HCT116 (cell line): ENCODE data around the gene ASCC2. TPM values are rescaled to one million over a fixed set of nuclear protein-coding genes. Genes with fewer than 3 reads are reported as not detected.

ENCODE experiments used
- ATAC-seq: fragments of 200-7000 bp; cut with Tn5 transposase; 2 replicates; pipeline ENCODE4 v1.9.1; 2020; ENCODE audit warnings: mild to moderate bottlenecking, moderate library complexity
- BruUV-seq: library from RNA; stranded (reverse); fragments of 400-500 nt; replicated peaks from 2 replicates; lab custom pipeline; 2021; lab: Mats Ljungman, UMichigan
- CTCF ChIA-PET: fragments of 300-600 bp; sonication (Branson Sonifier 250); formaldehyde crosslinking; loops from one replicate; lab custom pipeline; 2021; ENCODE audit warnings: antibody characterized with exemption; lab: Charles Lee
- POLR2A ChIA-PET: fragments of 300-600, 350-600 bp; sonication (Branson Sonifier 250); formaldehyde crosslinking; loops from one replicate; lab custom pipeline; 2021; ENCODE audit warnings: antibody characterized with exemption; lab: Charles Lee
- RAD21 ChIA-PET, 2 experiments: fragments of 300-600 bp; sonication (Branson Sonifier 250); formaldehyde crosslinking; loops; one replicate each; lab custom pipeline; 2023; ENCODE audit warnings: low total read pairs in 2 of 2; ENCODE audit not compliant: uncharacterized antibody in 2 of 2, unreplicated experiment in 2 of 2, low non-redundant PET in 1 of 2; lab: Charles Lee
- DNase-seq: peaks from one replicate; pipeline ENCODE4 v3.0.0-alpha.2; 2010; ENCODE audit warnings: low read depth, low spot score
- H2AFZ ChIP-seq: fragments of 200-600 bp; shearing (Covaris generic), sonication (generic); 2 replicates; pipeline ENCODE4 v1.6.1; 2017; ENCODE audit warnings: low read depth, mixed run types, mixed read lengths, antibody characterized with exemption, low read length; ENCODE audit not compliant: poor library complexity, severe bottlenecking
- H3K27ac ChIP-seq: 2 replicates; pipeline ENCODE4 v1.5.1; 2012; ENCODE audit warnings: low read depth, low read length
- H3K27me3 ChIP-seq: fragments of 200-600 bp; sonication (generic); 2 replicates; pipeline ENCODE4 v1.6.1; 2016; ENCODE audit warnings: mixed run types, low read length, mixed read lengths; ENCODE audit not compliant: insufficient read depth
- H3K36me3 ChIP-seq, 2 experiments: fragments of 200-500 bp in 1 of 2; fragments of 200-600 bp in 1 of 2; sonication (Bioruptor generic) in 1 of 2; sonication (generic) in 1 of 2; 2 replicates each; pipeline versions ENCODE4 v1.5.1 to v1.6.1; 2014 to 2016; ENCODE audit warnings: low read length in 2 of 2, inconsistent platforms in 1 of 2, mixed read lengths in 1 of 2, mixed run types in 1 of 2; ENCODE audit not compliant: insufficient read depth in 2 of 2, control insufficient read depth in 1 of 2
- H3K4me1 ChIP-seq, 2 experiments: fragments of 200-600 bp in 1 of 2; sonication (generic) in 1 of 2; 2 replicates each; pipeline versions ENCODE4 v1.5.1 to v1.6.1; 2012 to 2017; ENCODE audit warnings: low read length in 2 of 2, inconsistent platforms in 1 of 2, mild to moderate bottlenecking in 1 of 2, mixed read lengths in 1 of 2, mixed run types in 1 of 2, moderate library complexity in 1 of 2; ENCODE audit not compliant: insufficient read depth in 2 of 2, control insufficient read depth in 1 of 2
- H3K4me2 ChIP-seq: fragments of 200-600 bp; sonication (generic); 2 replicates; pipeline ENCODE4 v1.6.1; 2017; ENCODE audit warnings: mixed run types, low read length, mixed read lengths
- H3K4me3 ChIP-seq, 2 experiments: fragments of 200-600 bp in 1 of 2; sonication (generic) in 1 of 2; replicated peaks in 1 of 2; 2 replicates each; pipeline ENCODE4 v1.5.1; 2011 to 2016; ENCODE audit warnings: low read length in 2 of 2, control low read depth in 1 of 2, low read depth in 1 of 2, mild to moderate bottlenecking in 1 of 2, mixed read lengths in 1 of 2, mixed run types in 1 of 2
- H3K79me2 ChIP-seq: fragments of 200-600 bp; sonication (generic); 2 replicates; pipeline ENCODE4 v1.6.1; 2017; ENCODE audit warnings: mild to moderate bottlenecking, mixed run types, low read length, moderate library complexity, mixed read lengths; ENCODE audit not compliant: insufficient read depth
- H3K9ac ChIP-seq: fragments of 200-600 bp; sonication (generic); 2 replicates; pipeline ENCODE4 v1.6.1; 2016; ENCODE audit warnings: low read length, mixed read lengths
- H3K9me2 ChIP-seq: fragments of 200-600 bp; sonication (generic), shearing (Covaris generic); 2 replicates; pipeline ENCODE4 v1.6.1; 2017; ENCODE audit warnings: mixed run types, mild to moderate bottlenecking, moderate library complexity; ENCODE audit not compliant: insufficient read depth
- H3K9me3 ChIP-seq, 2 experiments: fragments of 200-500 bp in 1 of 2; fragments of 200-600 bp in 1 of 2; sonication (Bioruptor generic) in 1 of 2; sonication (generic) in 1 of 2; 2 replicates each; pipeline ENCODE4 v1.6.1; 2014 to 2017; ENCODE audit warnings: low read length in 2 of 2, mixed read lengths in 2 of 2, inconsistent platforms in 1 of 2, low read depth in 1 of 2, mild to moderate bottlenecking in 1 of 2, mixed run types in 1 of 2, moderate library complexity in 1 of 2; ENCODE audit not compliant: control insufficient read depth in 1 of 2, insufficient read depth in 1 of 2
- H4K20me1 ChIP-seq: fragments of 200-600 bp; sonication (generic), shearing (Covaris generic); 2 replicates; pipeline ENCODE4 v1.6.1; 2017; ENCODE audit warnings: mixed run types, mild to moderate bottlenecking, moderate library complexity; ENCODE audit not compliant: insufficient read depth
- CBX3 ChIP-seq: IDR thresholded peaks from 2 replicates; pipeline ENCODE4 v1.6.1; 2012; ENCODE audit warnings: low read depth
- CEBPB ChIP-seq: IDR thresholded peaks from 2 replicates; pipeline ENCODE4 v1.6.1; 2012; ENCODE audit warnings: low read depth
- ELF1 ChIP-seq: IDR thresholded peaks from 2 replicates; pipeline ENCODE4 v1.6.1; 2012; ENCODE audit warnings: low read depth, borderline replicate concordance
- POLR2A ChIP-seq: IDR thresholded peaks from 2 replicates; pipeline ENCODE4 v1.7.0; 2011; ENCODE audit warnings: borderline replicate concordance; ENCODE audit not compliant: insufficient read depth, insufficient read length; ENCODE audit errors: extremely low read depth
- POLR2AphosphoS5 ChIP-seq: IDR thresholded peaks from 2 replicates; pipeline ENCODE4 v1.6.1; 2011; ENCODE audit warnings: mild to moderate bottlenecking, low read depth, low read length, moderate library complexity
- SIN3A ChIP-seq: IDR thresholded peaks from 2 replicates; pipeline ENCODE4 v1.6.1; 2012; ENCODE audit warnings: low read depth
- SP1 ChIP-seq: IDR thresholded peaks from 2 replicates; pipeline ENCODE4 v1.6.1; 2012; ENCODE audit warnings: low read depth
- ZBTB33 ChIP-seq: IDR thresholded peaks from 2 replicates; pipeline ENCODE4 v1.6.1; 2011; ENCODE audit warnings: mild to moderate bottlenecking, low read length, moderate library complexity; ENCODE audit not compliant: insufficient replicate concordance; ENCODE audit errors: extremely low read depth
- intact Hi-C: fragments of 100-400 bp; cut with micrococcal nuclease; formaldehyde crosslinking; loops from 2 replicates; pipeline ENCODE4 v1.10.0; 2022
- total RNA-seq: library from RNA; stranded (reverse); gene quantifications from one replicate; pipeline ENCODE4 v1.2.1, GENCODE V29; 2021; ENCODE audit not compliant: unreplicated experiment
- TF ChIP-seq, protein P1 (sequence below): IDR thresholded peaks from 2 replicates; pipeline ENCODE4 v1.6.1; 2012

Gene ASCC2
- total RNA-seq, 1 experiment from 2014 or later = 68.6 TPM

DNA sequence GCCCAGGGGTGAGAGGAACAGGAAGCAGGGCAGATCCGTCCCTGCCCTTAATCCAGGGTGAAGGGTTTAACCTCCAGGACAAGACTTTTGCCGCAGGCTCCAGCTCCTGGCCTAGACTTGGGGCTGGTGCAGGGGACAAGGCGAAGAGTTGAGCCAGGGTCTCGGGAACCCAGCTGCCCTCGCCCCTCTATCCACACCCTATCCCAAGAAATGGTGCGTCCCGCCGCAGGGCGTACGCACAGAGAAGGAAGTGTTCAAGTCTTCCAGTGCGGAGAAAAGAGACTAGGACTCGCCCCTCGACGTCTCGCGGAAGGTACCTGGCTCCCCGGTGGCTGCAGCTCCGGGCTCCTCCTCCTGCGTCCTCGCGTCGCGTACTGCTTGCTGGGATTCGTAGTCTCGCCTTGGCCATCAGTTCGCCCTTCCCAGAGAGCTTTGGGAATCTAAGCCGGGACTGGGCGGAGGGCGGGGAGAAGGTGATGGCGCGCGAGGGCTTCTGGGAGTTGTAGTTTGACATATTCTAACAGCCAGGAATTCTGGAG, 71.4 kb downstream of the ASCC2 start, which contains the start of gene ZMAT5:
ZMAT5 (minus strand) TSS at position 376 of the 539 bp plus-strand sequence. CDS start 18,463 bp downstream, outside the sequence.
- ChIA-PET POLR2A (interaction anchor here (0.8 kb wide), 1 partner anchor 65 kb away, joined by 3 read pairs; no protein-coding TSS in a partner anchor), RAD21 (interaction anchor here in 1 of 2 experiments (0.7 to 1.1 kb wide), 2 partner anchors 64 to 65 kb away, joined by 3 read pairs; no protein-coding TSS in a partner anchor), CTCF (interaction anchor here (1.0 kb wide), 1 partner anchor 322 kb away, joined by 7 read pairs; no protein-coding TSS in a partner anchor)
- ATAC-seq (peak; percentile 96), DNase-seq (peak; percentile 97)
- Histone ChIP-seq H2AFZ (no peak within 1 kb of the TSS), H3K4me1 (peaks cover 14 to 37% of the 10 kb centered on the region in 2 experiments), H4K20me1 (no peaks in the 10 kb centered on the region), H3K9me3 (no peaks in the 10 kb centered on the region), H3K9me2 (no peaks in the 10 kb centered on the region), H3K9ac (peak within 1 kb of the TSS; percentile 80), H3K27ac (peak within 1 kb of the TSS; percentile 82), H3K4me2 (peak within 1 kb of the TSS; percentile 91), H3K27me3 (no peaks in the 10 kb centered on the region), H3K36me3 (peaks cover 15 to 19% of the 10 kb centered on the region in 2 experiments; a peak in 3 of 4 replicates), H3K4me3 (peak within 1 kb of the TSS; percentile 75 to 83), H3K79me2 (peaks cover 32% of the 10 kb centered on the region)
- BruUV-seq = no TSS peak
- intact Hi-C loops = no loop called here
- TF ChIP-seq POLR2AphosphoS5 (peak; percentile 91), POLR2A (peak; percentile 92), CEBPB (no peak), ZBTB33 (peak; percentile 80), SIN3A (peak; percentile 73; the same call in 1 of the 2 replicates), SP1 (peak; percentile 73), CBX3 (no peak), ELF1 (peak; percentile 53; the same call in 1 of the 2 replicates)
- TF ChIP-seq, protein P1, sequence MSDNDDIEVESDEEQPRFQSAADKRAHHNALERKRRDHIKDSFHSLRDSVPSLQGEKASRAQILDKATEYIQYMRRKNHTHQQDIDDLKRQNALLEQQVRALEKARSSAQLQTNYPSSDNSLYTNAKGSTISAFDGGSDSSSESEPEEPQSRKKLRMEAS = no peak; the same call in 1 of the 2 replicates
